Keratinocyte (primary cell): ENCODE results near the gene KIF5A.

ENCODE experiments used
- CTCF ChIP-seq, 3 experiments: IDR thresholded peaks in 1 of 3; conservative IDR thresholded peaks in 1 of 3; optimal IDR thresholded peaks in 1 of 3; 2 replicates in 2 of 3; 3 replicates in 1 of 3; pipeline versions ENCODE3 to v1.5.1; 2011; ENCODE audit warnings: low read length in 3 of 3, mild to moderate bottlenecking in 3 of 3, moderate library complexity in 2 of 3, control low read depth in 1 of 3, inconsistent platforms in 1 of 3; ENCODE audit not compliant: insufficient read depth in 2 of 3; ENCODE audit errors: extremely low read depth in 1 of 3
- EZH2 ChIP-seq: IDR thresholded peaks from one replicate; pipeline ENCODE4 v1.6.1; 2012; ENCODE audit warnings: inconsistent platforms, mild to moderate bottlenecking, low read length, moderate library complexity

GRCh38 chr12:57606399-57606798, 56.6 kb downstream of the KIF5A start:
- no peak for TF ChIP-seq CTCF (optimal IDR thresholded peaks at IDR 0.05 in 1 of 3, IDR thresholded peaks at IDR 0.05 in 1 of 3, conservative IDR thresholded peaks at IDR 0.05 in 1 of 3; ENCODE audit: extremely low read depth in 1 of 3, insufficient read depth in 2 of 3, low read length in 3 of 3)
- no peak for TF ChIP-seq EZH2
